Loucy (cell line): ENCODE measurements around the gene FGF22.

Experiments used
- H2AFZ ChIP-seq: fragments of 200-600 bp; sonication (generic); 2 replicates; pipeline ENCODE4 v1.6.0; 2016; ENCODE audit warnings: antibody characterized with exemption, mild to moderate bottlenecking, low read length, moderate library complexity
- H3F3A ChIP-seq: fragments of 200-600 bp; 2 replicates; pipeline ENCODE4 v1.6.0; 2016; ENCODE audit warnings: antibody characterized with exemption, low read depth, mild to moderate bottlenecking
- H3K27me3 ChIP-seq: fragments of 200-600 bp; sonication (generic); 2 replicates; pipeline ENCODE4 v1.6.1; 2014; ENCODE audit warnings: low read length, mild to moderate bottlenecking; ENCODE audit not compliant: insufficient read depth, poor library complexity, severe bottlenecking
- H3K36me3 ChIP-seq: fragments of 200-600 bp; sonication (generic); 2 replicates; pipeline ENCODE4 v1.6.1; 2016; ENCODE audit warnings: low read length; ENCODE audit not compliant: insufficient read depth
- H3K4me1 ChIP-seq: fragments of 200-600 bp; sonication (generic); 2 replicates; pipeline ENCODE4 v1.5.1; 2014; ENCODE audit warnings: low read length, mild to moderate bottlenecking; ENCODE audit not compliant: insufficient read depth, poor library complexity, severe bottlenecking
- H3K4me2 ChIP-seq: fragments of 200-600 bp; sonication (generic); 2 replicates; pipeline ENCODE4 v1.6.0; 2014; ENCODE audit warnings: antibody characterized with exemption, low read length, low read depth, mild to moderate bottlenecking; ENCODE audit not compliant: poor library complexity, severe bottlenecking
- H3K4me3 ChIP-seq: fragments of 200-600 bp; sonication (generic); 2 replicates; pipeline ENCODE4 v1.5.1; 2014; ENCODE audit warnings: low read length, mild to moderate bottlenecking, mixed read lengths; ENCODE audit not compliant: poor library complexity, severe bottlenecking
- H3K79me2 ChIP-seq: fragments of 200-600 bp; sonication (generic); 2 replicates; pipeline ENCODE4 v1.6.1; 2014; ENCODE audit warnings: low read length; ENCODE audit not compliant: insufficient read depth
- H3K9ac ChIP-seq: fragments of 200-600 bp; sonication (generic); 2 replicates; pipeline ENCODE4 v1.6.0; 2014; ENCODE audit warnings: mild to moderate bottlenecking, low read depth, low read length, moderate library complexity; ENCODE audit not compliant: poor library complexity, severe bottlenecking
- H3K9me2 ChIP-seq: fragments of 200-600 bp; sonication (generic); replicated peaks from 2 replicates; pipeline ENCODE4 v1.6.1; 2016; ENCODE audit warnings: low read depth, low read length, mixed read lengths
- H3K9me3 ChIP-seq: fragments of 200-600 bp; sonication (generic); 2 replicates; pipeline ENCODE4 v1.6.1; 2014; ENCODE audit warnings: mild to moderate bottlenecking, antibody characterized with exemption, low read length, low read depth; ENCODE audit not compliant: insufficient read depth
- H4K20me1 ChIP-seq: fragments of 200-600 bp; sonication (generic); 2 replicates; pipeline ENCODE4 v1.6.0; 2014; ENCODE audit warnings: antibody characterized with exemption, low read length, mild to moderate bottlenecking; ENCODE audit not compliant: insufficient read depth, poor library complexity, severe bottlenecking
- EZH2phosphoT487 ChIP-seq: fragments of 200-600 bp; IDR thresholded peaks from 2 replicates; pipeline ENCODE4 v1.6.1; 2018; ENCODE audit warnings: antibody characterized with exemption, mild to moderate bottlenecking, moderate library complexity, borderline replicate concordance
- TF ChIP-seq, protein P1 (sequence below): fragments of 200-600 bp; sonication (generic); conservative IDR thresholded peaks from 2 replicates; pipeline ENCODE4 v1.5.1; 2014; ENCODE audit warnings: mild to moderate bottlenecking, antibody characterized with exemption, low read length

FGF22 gene

DNA sequence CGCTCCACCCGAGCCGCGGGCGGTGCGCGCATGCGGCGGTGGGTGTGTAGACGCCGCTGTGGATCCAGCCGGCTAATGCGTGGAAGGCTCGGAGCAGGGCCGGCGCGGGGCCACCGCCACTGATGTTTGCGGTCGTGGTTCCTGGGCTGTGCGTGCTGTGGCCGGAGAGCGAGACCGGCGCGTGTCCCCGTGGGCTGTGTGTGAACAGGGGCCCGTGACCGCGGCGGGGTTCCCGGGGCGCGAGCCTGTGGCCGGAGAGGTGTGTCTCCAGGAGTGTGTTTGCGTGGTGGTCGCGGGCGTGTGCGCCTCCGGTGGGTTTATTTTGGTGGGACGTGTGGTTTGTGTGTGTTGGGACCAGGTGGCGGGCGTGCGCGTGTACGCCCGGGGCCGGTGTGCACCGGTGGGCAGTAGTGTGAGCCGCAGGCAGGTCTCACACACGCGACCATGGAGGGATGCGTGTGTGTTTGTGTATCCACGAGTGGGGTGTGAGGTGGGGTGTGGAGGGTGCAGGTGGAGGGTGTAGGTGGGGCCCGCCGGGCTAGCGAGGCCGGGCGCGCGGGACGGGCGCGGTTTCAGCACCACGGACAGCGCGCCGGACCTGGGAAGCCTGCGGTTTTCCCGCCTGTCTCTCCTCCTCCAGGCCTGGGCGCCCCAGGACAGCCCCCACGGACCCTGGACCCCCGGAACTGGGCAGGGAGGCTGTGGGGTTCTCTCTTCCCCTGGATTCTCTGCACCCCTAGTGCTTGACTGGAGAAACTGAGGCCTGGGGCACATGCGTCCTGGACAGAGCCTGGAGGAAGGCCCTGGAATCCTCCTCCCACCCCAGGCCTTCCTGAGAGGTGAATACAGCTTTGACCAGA is 48.4 kb upstream of the FGF22 start:
- Histone ChIP-seq H3K79me2 (no peaks in the 10 kb centered on the region), H2AFZ (no peak overlapping the region), H3K4me3 (no peak overlapping the region), H3F3A (no peaks in the 10 kb centered on the region), H3K9me3 (no peaks in the 10 kb centered on the region), H3K36me3 (no peaks in the 10 kb centered on the region), H3K4me2 (no peak overlapping the region), H3K9me2 (no peaks in the 10 kb centered on the region), H3K4me1 (peaks cover 6% of the 10 kb centered on the region), H3K9ac (no peak overlapping the region), H4K20me1 (no peaks in the 10 kb centered on the region), H3K27me3 (no peaks in the 10 kb centered on the region)
- TF ChIP-seq, protein P1, sequence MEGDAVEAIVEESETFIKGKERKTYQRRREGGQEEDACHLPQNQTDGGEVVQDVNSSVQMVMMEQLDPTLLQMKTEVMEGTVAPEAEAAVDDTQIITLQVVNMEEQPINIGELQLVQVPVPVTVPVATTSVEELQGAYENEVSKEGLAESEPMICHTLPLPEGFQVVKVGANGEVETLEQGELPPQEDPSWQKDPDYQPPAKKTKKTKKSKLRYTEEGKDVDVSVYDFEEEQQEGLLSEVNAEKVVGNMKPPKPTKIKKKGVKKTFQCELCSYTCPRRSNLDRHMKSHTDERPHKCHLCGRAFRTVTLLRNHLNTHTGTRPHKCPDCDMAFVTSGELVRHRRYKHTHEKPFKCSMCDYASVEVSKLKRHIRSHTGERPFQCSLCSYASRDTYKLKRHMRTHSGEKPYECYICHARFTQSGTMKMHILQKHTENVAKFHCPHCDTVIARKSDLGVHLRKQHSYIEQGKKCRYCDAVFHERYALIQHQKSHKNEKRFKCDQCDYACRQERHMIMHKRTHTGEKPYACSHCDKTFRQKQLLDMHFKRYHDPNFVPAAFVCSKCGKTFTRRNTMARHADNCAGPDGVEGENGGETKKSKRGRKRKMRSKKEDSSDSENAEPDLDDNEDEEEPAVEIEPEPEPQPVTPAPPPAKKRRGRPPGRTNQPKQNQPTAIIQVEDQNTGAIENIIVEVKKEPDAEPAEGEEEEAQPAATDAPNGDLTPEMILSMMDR = no peak
- no peak for TF ChIP-seq EZH2phosphoT487

DNA sequence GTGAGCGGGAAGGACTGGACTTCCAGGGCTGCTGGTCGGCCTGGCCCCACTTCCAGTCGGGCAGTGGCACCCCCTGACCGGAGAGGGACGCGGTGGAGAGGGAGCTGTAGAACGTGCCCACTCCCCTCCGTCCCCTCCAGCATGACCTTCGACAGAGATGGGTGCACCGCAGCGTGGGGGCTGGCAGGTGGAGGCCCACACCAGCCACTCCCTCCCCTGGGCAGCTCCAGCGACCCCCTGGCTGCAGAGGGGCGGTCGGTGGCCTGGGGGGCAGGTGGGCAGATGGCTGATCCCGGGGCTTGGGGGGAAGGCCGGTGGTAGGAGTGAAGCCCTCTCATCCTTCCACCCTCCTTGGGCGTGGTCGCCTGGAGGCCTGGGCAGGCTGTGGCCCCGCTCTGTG is 47.6 kb upstream of the FGF22 start:
- no peak overlapping the region for H2AFZ ChIP-seq

DNA sequence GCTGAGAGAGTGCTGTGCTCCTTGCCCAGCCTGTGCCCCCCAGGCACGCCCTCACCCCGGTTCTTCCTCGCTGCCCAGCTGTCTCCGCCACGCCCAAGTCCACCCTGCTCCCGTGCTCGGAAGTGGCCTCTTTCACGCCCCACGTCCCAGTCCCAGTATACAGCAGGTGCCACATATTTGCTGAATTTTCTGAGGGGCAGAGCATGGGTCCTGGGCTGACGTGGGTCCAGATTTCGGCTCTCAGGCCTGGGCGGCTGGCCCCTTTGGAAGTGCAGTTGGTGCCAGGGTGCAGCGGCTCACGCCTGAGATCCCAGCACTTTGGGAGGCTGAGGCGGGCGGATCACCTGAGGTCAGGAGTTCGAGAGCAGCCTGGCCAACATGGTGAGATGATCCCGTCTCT is 46.6 kb upstream of the FGF22 start:
- Histone ChIP-seq H3K4me3 (no peak overlapping the region), H3K27me3 (no peaks in the 10 kb centered on the region), H3K79me2 (no peaks in the 10 kb centered on the region), H4K20me1 (no peaks in the 10 kb centered on the region), H3K4me1 (peaks cover 6% of the 10 kb centered on the region), H3K36me3 (no peaks in the 10 kb centered on the region), H3K9me2 (no peaks in the 10 kb centered on the region), H3K9me3 (no peaks in the 10 kb centered on the region), H3K4me2 (no peak overlapping the region), H3F3A (no peaks in the 10 kb centered on the region), H2AFZ (no peak overlapping the region), H3K9ac (no peak overlapping the region)
- TF ChIP-seq EZH2phosphoT487 = no peak
- TF ChIP-seq, protein P1 = no peak

More for the DNA sequence above, 47.6 kb upstream of the FGF22 start:
- no peaks in the 10 kb centered on the region for H3F3A ChIP-seq
- peaks cover 6% of the 10 kb centered on the region for H3K4me1 ChIP-seq
- no peaks in the 10 kb centered on the region for H3K27me3 ChIP-seq
- H4K20me1 ChIP-seq = no peaks in the 10 kb centered on the region
- no peaks in the 10 kb centered on the region for H3K9me2 ChIP-seq
- TF ChIP-seq EZH2phosphoT487 = no peak
- TF ChIP-seq, protein P1 = no peak
- H3K9me3 ChIP-seq = no peaks in the 10 kb centered on the region
- H3K79me2 ChIP-seq = no peaks in the 10 kb centered on the region
- H3K9ac ChIP-seq = no peak overlapping the region
- no peak overlapping the region for H3K4me2 ChIP-seq
- no peaks in the 10 kb centered on the region for H3K36me3 ChIP-seq
- H3K4me3 ChIP-seq = no peak overlapping the region
